ENCODE results near the gene PTDSS2. TPM values are rescaled to one million over a fixed set of nuclear protein-coding genes. Genes with fewer than 3 reads are reported as not detected.

PTDSS2 gene
- total RNA-seq, 1 experiment from 2014 or later, result 30.4 TPM

DNA sequence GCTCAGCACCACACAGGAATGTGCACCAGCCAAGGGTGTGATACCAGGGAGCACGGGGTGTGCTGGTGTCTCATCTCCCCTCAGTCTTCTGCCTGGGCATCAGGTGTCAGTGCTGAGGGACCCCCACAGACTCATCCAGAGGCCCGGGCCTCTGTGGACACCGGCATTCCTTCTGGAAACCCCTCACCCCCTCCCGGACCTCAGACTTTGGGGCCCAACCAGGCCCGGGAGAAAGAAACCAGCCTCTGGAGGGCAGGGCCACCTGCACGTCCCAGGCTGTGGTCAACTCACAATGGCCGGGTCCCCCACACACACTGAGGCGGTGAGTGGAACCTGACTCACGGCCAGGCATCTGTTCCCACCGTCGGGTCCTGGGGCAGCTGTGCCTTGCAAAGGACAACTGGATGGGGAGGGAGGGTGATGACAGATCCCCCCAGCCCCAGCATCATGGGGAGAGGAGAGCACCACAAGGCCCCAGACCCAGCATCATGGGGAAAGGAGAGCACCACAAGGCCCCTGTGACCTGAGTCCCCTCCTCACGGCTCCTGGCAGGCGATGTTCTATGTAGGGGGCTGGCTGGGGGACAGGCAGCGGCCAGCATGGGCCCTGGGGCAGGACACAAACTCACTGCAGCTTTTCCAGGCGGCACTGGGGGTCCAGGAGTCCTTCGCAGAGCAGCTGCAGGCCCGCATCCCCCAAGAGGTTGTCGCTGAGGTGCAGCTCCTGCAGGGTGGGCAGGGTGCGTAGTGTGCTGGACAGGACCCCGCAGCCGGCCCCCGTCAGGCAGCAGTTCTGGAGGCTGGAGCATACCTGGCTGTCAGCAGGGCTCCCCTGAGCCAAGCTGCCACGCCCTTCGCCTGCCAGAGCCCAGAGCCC is 49.4 kb downstream of the PTDSS2 start:
- CTCF ChIA-PET, result no interaction called here
- no TSS peak for BruUV-seq (replicated peaks)

DNA sequence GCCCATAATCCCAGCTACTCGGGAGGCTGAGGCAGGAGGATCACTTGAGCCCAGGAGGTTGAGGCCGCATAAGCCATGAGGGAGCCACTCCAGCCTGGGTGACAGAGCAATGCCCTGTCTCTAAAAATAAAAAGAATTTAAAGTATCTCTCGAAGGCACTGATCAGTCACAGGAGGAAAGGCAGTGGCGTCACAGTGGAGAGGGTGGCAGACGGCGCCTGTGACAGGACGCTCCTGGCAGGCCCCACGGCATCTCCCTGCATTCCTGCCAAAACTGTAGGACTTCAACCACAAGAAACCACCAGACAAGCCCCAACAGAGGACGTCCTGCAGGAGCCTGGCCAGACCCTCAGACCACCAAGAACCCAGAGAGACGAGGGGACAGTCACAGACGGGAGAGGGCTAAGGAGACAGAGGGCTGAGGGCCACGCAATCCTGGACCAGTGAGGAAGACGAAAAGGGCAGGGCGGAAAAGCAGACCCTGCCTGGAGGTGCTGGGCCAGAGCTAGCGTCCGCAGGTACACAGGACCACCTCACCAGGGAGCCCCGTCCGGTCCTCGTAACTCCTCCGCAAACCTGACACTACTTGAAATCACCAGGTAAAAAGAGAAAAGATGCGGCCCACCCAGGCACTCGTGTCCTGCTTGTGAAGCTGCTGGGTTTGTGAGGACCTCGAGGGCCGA is 51.1 kb downstream of the PTDSS2 start:
- CTCF ChIA-PET, result no interaction called here
- Mint-ChIP-seq H3K4me3 (ENCODE audit: low read depth, unreplicated experiment) (no peak overlapping the region), H3K27me3 (ENCODE audit: unreplicated experiment) (no peaks in the 10 kb centered on the region), H3K36me3 (ENCODE audit: insufficient read depth, unreplicated experiment) (peaks cover 65% of the 10 kb centered on the region), H3K27ac (ENCODE audit: unreplicated experiment) (no peak overlapping the region), H3K9me3 (ENCODE audit: low read depth, unreplicated experiment) (no peaks in the 10 kb centered on the region), H3K4me1 (ENCODE audit: low read depth, unreplicated experiment) (no peaks in the 10 kb centered on the region)
- TF ChIP-seq, protein P1, sequence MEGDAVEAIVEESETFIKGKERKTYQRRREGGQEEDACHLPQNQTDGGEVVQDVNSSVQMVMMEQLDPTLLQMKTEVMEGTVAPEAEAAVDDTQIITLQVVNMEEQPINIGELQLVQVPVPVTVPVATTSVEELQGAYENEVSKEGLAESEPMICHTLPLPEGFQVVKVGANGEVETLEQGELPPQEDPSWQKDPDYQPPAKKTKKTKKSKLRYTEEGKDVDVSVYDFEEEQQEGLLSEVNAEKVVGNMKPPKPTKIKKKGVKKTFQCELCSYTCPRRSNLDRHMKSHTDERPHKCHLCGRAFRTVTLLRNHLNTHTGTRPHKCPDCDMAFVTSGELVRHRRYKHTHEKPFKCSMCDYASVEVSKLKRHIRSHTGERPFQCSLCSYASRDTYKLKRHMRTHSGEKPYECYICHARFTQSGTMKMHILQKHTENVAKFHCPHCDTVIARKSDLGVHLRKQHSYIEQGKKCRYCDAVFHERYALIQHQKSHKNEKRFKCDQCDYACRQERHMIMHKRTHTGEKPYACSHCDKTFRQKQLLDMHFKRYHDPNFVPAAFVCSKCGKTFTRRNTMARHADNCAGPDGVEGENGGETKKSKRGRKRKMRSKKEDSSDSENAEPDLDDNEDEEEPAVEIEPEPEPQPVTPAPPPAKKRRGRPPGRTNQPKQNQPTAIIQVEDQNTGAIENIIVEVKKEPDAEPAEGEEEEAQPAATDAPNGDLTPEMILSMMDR (IDR thresholded peaks at IDR 0.05; ENCODE audit: unreplicated experiment), result no peak
- DNase-seq, result no peak
- intact Hi-C loops (cut with micrococcal nuclease; ENCODE audit: unreplicated experiment), result no loop called here
- no TSS peak for BruUV-seq (replicated peaks)

More for the DNA sequence above, 49.4 kb downstream of the PTDSS2 start:
- Mint-ChIP-seq H3K9me3 (ENCODE audit: low read depth, unreplicated experiment) (no peaks in the 10 kb centered on the region), H3K27me3 (ENCODE audit: unreplicated experiment) (no peaks in the 10 kb centered on the region), H3K4me1 (ENCODE audit: low read depth, unreplicated experiment) (no peaks in the 10 kb centered on the region), H3K36me3 (ENCODE audit: insufficient read depth, unreplicated experiment) (peaks cover 59% of the 10 kb centered on the region), H3K4me3 (ENCODE audit: low read depth, unreplicated experiment) (no peak overlapping the region), H3K27ac (ENCODE audit: unreplicated experiment) (no peak overlapping the region)
- DNase-seq, result no peak
- intact Hi-C loops (cut with micrococcal nuclease; ENCODE audit: unreplicated experiment), result no loop called here
- TF ChIP-seq, protein P1 (IDR thresholded peaks at IDR 0.05; ENCODE audit: unreplicated experiment), result no peak

DNA sequence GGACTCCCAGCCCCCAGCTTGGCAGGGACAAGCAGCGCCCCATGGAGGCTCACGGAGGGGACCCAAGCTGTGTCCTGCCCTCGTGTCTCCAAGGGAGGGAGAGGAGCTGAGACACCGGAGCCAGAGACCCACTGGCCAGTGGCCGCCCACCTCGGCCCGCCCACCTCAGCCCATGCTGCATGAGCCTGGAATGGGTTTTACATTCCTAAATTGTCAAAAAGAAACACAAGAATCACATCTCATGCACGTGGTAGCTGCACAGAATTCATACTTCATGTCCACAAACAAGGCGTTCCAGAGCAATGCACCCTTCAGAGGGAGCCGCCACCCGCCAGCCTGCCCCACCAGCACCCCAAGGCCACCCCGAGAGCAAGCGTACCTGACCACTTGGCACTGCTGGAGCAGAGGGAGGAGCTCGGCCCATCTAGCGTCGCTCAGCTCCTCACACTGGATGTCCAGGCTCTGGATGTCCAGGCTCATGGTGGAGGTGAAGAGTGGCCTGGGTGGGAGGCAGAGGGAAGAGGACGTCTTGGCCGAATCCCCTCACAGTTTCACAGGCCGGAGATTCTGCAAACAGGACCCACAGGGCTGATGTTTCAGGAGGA is 51.7 kb downstream of the PTDSS2 start:
- no peak overlapping the region for H3K27ac Mint-ChIP-seq (ENCODE audit: unreplicated experiment)
- H3K4me3 Mint-ChIP-seq (ENCODE audit: low read depth, unreplicated experiment), result no peak overlapping the region
- no peaks in the 10 kb centered on the region for H3K9me3 Mint-ChIP-seq (ENCODE audit: low read depth, unreplicated experiment)
- DNase-seq, result no peak
- CTCF ChIA-PET, result no interaction called here
- TF ChIP-seq, protein P1 (IDR thresholded peaks at IDR 0.05; ENCODE audit: unreplicated experiment), result no peak
- H3K36me3 Mint-ChIP-seq (ENCODE audit: insufficient read depth, unreplicated experiment), result peaks cover 66% of the 10 kb centered on the region
- intact Hi-C loops (cut with micrococcal nuclease; ENCODE audit: unreplicated experiment), result no loop called here
- H3K4me1 Mint-ChIP-seq (ENCODE audit: low read depth, unreplicated experiment), result no peaks in the 10 kb centered on the region
- H3K27me3 Mint-ChIP-seq (ENCODE audit: unreplicated experiment), result no peaks in the 10 kb centered on the region
- no TSS peak for BruUV-seq (replicated peaks)

DNA sequence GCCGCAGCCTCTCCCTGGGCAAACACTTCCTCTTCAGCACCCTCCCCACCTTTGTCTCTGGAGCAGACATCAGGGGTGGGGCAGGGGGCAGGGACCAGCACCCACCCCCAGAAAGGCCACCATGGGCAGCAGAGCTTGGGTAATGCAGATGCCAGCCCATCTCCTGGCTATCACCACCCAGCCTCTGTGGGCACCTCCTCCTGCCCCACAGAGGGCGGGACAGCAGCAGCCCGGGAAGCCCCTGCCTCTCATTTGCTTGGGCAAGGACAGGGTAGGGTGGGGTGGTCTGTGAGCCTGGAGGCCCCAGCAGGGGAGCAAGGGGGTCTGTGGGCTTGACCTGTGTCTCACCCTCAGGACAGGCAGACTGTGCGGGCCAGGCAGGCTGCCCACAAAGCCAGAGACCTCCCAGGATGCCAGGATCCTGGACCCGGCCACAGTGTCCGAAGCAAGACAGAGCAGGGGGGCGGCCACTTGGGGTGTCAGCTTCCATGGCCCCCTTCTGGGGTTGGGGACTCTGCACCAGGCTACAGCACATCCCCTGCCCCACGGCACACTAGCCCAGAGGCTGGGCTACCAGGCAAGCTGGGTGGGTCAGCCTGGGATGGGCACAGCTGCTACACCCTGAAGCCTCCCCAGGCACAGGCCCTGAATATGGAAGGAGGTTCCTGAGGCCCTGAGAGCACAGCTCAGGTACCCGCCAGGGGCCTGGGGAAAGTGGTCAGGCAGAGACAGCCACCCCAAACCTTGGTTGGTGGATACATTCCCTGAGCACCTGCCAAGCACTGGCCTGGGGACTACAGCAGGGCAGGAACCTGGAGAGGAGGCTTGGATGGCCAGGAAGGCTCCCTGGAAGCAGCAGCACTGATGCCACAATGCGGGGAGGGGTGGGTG is 52.5 kb downstream of the PTDSS2 start:
- no peak for DNase-seq
- Mint-ChIP-seq H3K27me3 (ENCODE audit: unreplicated experiment) (no peaks in the 10 kb centered on the region), H3K36me3 (ENCODE audit: insufficient read depth, unreplicated experiment) (peaks cover 66% of the 10 kb centered on the region), H3K4me1 (ENCODE audit: low read depth, unreplicated experiment) (no peaks in the 10 kb centered on the region), H3K9me3 (ENCODE audit: low read depth, unreplicated experiment) (no peaks in the 10 kb centered on the region), H3K4me3 (ENCODE audit: low read depth, unreplicated experiment) (no peak overlapping the region), H3K27ac (ENCODE audit: unreplicated experiment) (no peak overlapping the region)
- BruUV-seq (replicated peaks), result no TSS peak
- TF ChIP-seq, protein P1 (IDR thresholded peaks at IDR 0.05; ENCODE audit: unreplicated experiment), result no peak
- intact Hi-C loops (cut with micrococcal nuclease; ENCODE audit: unreplicated experiment), result no loop called here
- CTCF ChIA-PET, result no interaction called here
